Keratinocyte (primary cell): Measurements from ENCODE around the gene EPB41. TPM values are rescaled to one million over a fixed set of nuclear protein-coding genes. Genes with fewer than 3 reads are reported as not detected.

ENCODE experiments used
- DNase-seq: peaks from one replicate; pipeline ENCODE4 v3.0.0-alpha.2; 2011; ENCODE audit warnings: low read depth, missing footprints, low spot score
- FAIRE-seq: peaks from 2 replicates; lab custom pipeline; 2011; peaks lifted over from hg19 to GRCh38; lab: Jason Lieb, UNC
- H2AFZ ChIP-seq: 2 replicates; pipeline ENCODE4 v1.6.0; 2012; ENCODE audit warnings: low read length, control low read depth, inconsistent platforms; ENCODE audit not compliant: control insufficient read depth
- H3K27ac ChIP-seq: 2 replicates; pipeline ENCODE4 v1.5.1; 2011; ENCODE audit warnings: low read length; ENCODE audit not compliant: control insufficient read depth, insufficient read depth
- H3K27me3 ChIP-seq: 3 replicates; pipeline ENCODE4 v1.6.0; 2011; ENCODE audit warnings: low read length; ENCODE audit not compliant: control insufficient read depth, insufficient read depth; ENCODE audit errors: extremely low read depth
- H3K36me3 ChIP-seq, 2 experiments: 2 replicates in 1 of 2; 3 replicates in 1 of 2; pipeline ENCODE4 v1.5.1; 2011; ENCODE audit warnings: low read length in 2 of 2, mild to moderate bottlenecking in 1 of 2; ENCODE audit not compliant: control insufficient read depth in 2 of 2, insufficient read depth in 2 of 2; ENCODE audit errors: extremely low read depth in 1 of 2
- H3K4me1 ChIP-seq: 3 replicates; pipeline ENCODE4 v1.5.1; 2011; ENCODE audit warnings: low read length; ENCODE audit not compliant: control insufficient read depth, insufficient read depth; ENCODE audit errors: extremely low read depth
- H3K4me2 ChIP-seq: 3 replicates; pipeline ENCODE4 v1.6.0; 2011; ENCODE audit warnings: low read depth, low read length; ENCODE audit not compliant: control insufficient read depth, insufficient read depth; ENCODE audit errors: extremely low read depth
- H3K4me3 ChIP-seq, 3 experiments: fragments of 200-600 bp in 1 of 3; sonication (generic) in 1 of 3; 2 replicates in 2 of 3; 3 replicates in 1 of 3; pipeline ENCODE4 v1.5.1; 2011 to 2016; ENCODE audit warnings: low read length in 3 of 3, mild to moderate bottlenecking in 3 of 3, control low read depth in 2 of 3, inconsistent platforms in 1 of 3, low read depth in 1 of 3, mixed read lengths in 1 of 3, mixed run types in 1 of 3, moderate library complexity in 1 of 3; ENCODE audit not compliant: control insufficient read depth in 2 of 3, insufficient read depth in 2 of 3; ENCODE audit errors: extremely low read depth in 1 of 3
- H3K79me2 ChIP-seq: 2 replicates; pipeline ENCODE4 v1.6.0; 2012; ENCODE audit warnings: low read length; ENCODE audit not compliant: control insufficient read depth, insufficient read depth
- H3K9ac ChIP-seq: 3 replicates; pipeline ENCODE4 v1.6.0; 2011; ENCODE audit warnings: low read length; ENCODE audit not compliant: control insufficient read depth, insufficient read depth; ENCODE audit errors: extremely low read depth
- H3K9me1 ChIP-seq: 3 replicates; pipeline ENCODE4 v1.6.0; 2011; ENCODE audit warnings: low read length; ENCODE audit not compliant: control insufficient read depth, insufficient read depth; ENCODE audit errors: extremely low read depth
- H3K9me3 ChIP-seq: 2 replicates; pipeline ENCODE4 v1.5.1; 2012; ENCODE audit warnings: low read depth, low read length; ENCODE audit not compliant: control insufficient read depth
- H4K20me1 ChIP-seq: 3 replicates; pipeline ENCODE4 v1.6.0; 2011; ENCODE audit warnings: low read length; ENCODE audit not compliant: control insufficient read depth, insufficient read depth; ENCODE audit errors: extremely low read depth
- EZH2 ChIP-seq: IDR thresholded peaks from one replicate; pipeline ENCODE4 v1.6.1; 2012; ENCODE audit warnings: inconsistent platforms, mild to moderate bottlenecking, low read length, moderate library complexity
- dilution Hi-C: fragments of 300-500 bp; cut with MboI; formaldehyde crosslinking; loops from one replicate; pipeline ENCODE4 v1.7.0; 2020; ENCODE audit warnings: low sequenced_read_pairs; ENCODE audit not compliant: extremely low pct_ligation_motif_present
- polyA plus RNA-seq, 5 experiments: library from polyadenylated mRNA; depleted of rRNA in 3 of 5; stranded (reverse) in 3 of 5; stranded (forward) in 1 of 5; unstranded in 1 of 5; fragments of >200 nt; gene quantifications; 1 replicate in 1 of 5; 2 replicates in 3 of 5; 3 replicates in 1 of 5; pipeline versions ENCODE4 v1.2.1 to v1.2.3, GENCODE V29; 2011 to 2012; ENCODE audit warnings: missing spikeins in 2 of 5, low read depth in 1 of 5, low replicate concordance in 1 of 5
- TF ChIP-seq, protein P1 (sequence below), 3 experiments: IDR thresholded peaks in 1 of 3; conservative IDR thresholded peaks in 1 of 3; optimal IDR thresholded peaks in 1 of 3; 2 replicates in 2 of 3; 3 replicates in 1 of 3; pipeline versions ENCODE3 to v1.5.1; 2011; ENCODE audit warnings: low read length in 3 of 3, mild to moderate bottlenecking in 3 of 3, moderate library complexity in 2 of 3, control low read depth in 1 of 3, inconsistent platforms in 1 of 3; ENCODE audit not compliant: insufficient read depth in 2 of 3; ENCODE audit errors: extremely low read depth in 1 of 3

EPB41 gene
- polyA plus RNA-seq, 1 donor (not counting 4 experiments of a cell fraction or from before 2014, with no cell fraction given), result 21.1 TPM

DNA sequence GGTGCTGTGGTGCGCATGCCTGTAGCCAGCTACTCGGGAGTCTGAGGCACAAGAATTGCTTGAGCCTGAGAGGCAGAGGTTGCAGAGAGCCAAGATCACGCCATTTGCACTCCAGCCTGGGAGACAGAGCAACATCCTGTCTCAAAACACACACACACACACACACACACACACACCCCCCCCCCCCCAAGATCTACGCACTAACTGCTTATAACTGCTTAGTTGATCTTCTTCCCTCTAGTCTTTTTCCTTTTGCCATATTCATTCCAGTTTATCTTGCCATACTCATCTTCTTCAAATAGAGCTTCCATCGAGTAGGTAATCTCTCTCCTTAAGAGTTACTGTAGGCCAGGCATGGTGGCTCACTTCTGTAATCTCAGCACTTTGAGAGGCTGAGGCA is 20.9 kb downstream of the EPB41 start:
- Histone ChIP-seq H3K9me1 (no peaks in the 10 kb centered on the region), H3K36me3 (no peaks in the 10 kb centered on the region), H3K9me3 (no peaks in the 10 kb centered on the region), H3K4me1 (no peaks in the 10 kb centered on the region), H4K20me1 (no peaks in the 10 kb centered on the region), H3K4me3 (no peak overlapping the region), H3K9ac (no peak overlapping the region), H3K27ac (no peak overlapping the region), H3K79me2 (peaks cover 2% of the 10 kb centered on the region), H3K27me3 (no peaks in the 10 kb centered on the region), H2AFZ (no peak overlapping the region), H3K4me2 (no peak overlapping the region)
- FAIRE-seq (no peak), DNase-seq (no peak)
- dilution Hi-C loops, result no loop called here
- TF ChIP-seq EZH2, result no peak
- TF ChIP-seq, protein P1, sequence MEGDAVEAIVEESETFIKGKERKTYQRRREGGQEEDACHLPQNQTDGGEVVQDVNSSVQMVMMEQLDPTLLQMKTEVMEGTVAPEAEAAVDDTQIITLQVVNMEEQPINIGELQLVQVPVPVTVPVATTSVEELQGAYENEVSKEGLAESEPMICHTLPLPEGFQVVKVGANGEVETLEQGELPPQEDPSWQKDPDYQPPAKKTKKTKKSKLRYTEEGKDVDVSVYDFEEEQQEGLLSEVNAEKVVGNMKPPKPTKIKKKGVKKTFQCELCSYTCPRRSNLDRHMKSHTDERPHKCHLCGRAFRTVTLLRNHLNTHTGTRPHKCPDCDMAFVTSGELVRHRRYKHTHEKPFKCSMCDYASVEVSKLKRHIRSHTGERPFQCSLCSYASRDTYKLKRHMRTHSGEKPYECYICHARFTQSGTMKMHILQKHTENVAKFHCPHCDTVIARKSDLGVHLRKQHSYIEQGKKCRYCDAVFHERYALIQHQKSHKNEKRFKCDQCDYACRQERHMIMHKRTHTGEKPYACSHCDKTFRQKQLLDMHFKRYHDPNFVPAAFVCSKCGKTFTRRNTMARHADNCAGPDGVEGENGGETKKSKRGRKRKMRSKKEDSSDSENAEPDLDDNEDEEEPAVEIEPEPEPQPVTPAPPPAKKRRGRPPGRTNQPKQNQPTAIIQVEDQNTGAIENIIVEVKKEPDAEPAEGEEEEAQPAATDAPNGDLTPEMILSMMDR (optimal IDR thresholded peaks at IDR 0.05 in 1 of 3, IDR thresholded peaks at IDR 0.05 in 1 of 3, conservative IDR thresholded peaks at IDR 0.05 in 1 of 3; ENCODE audit: extremely low read depth in 1 of 3, insufficient read depth in 2 of 3, low read length in 3 of 3), result no peak

DNA sequence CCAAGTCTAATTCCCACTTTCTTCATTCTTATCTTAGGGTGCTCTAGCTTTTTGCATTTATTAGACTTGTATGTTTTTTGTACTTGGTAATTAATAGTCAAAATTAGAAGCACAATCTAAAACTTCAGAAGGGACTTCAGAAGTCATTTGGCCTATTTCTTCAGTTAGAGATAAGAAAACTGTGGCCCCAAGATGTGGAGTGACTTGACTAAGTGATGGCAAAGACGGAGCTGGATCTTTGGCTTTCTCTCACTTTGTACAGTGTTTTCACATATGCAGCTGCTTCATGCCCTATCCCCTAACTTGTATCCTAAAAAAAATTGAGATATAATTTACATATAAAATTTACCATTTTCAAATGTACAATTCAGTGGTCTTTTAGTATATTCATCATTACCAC is 21.7 kb downstream of the EPB41 start:
- H3K9me1 ChIP-seq, result no peaks in the 10 kb centered on the region
- no peak for FAIRE-seq

More for the DNA sequence above, 21.7 kb downstream of the EPB41 start:
- Histone ChIP-seq H3K27me3 (no peaks in the 10 kb centered on the region), H2AFZ (no peak overlapping the region), H3K4me2 (no peak overlapping the region), H4K20me1 (no peaks in the 10 kb centered on the region), H3K27ac (no peak overlapping the region), H3K79me2 (no peaks in the 10 kb centered on the region), H3K4me3 (no peak overlapping the region), H3K9ac (no peak overlapping the region), H3K4me1 (no peaks in the 10 kb centered on the region), H3K36me3 (no peaks in the 10 kb centered on the region), H3K9me3 (no peaks in the 10 kb centered on the region)
- dilution Hi-C loops, result no loop called here
- no peak for DNase-seq
- TF ChIP-seq EZH2, result no peak
- TF ChIP-seq, protein P1 (optimal IDR thresholded peaks at IDR 0.05 in 1 of 3, IDR thresholded peaks at IDR 0.05 in 1 of 3, conservative IDR thresholded peaks at IDR 0.05 in 1 of 3; ENCODE audit: extremely low read depth in 1 of 3, insufficient read depth in 2 of 3, low read length in 3 of 3), result no peak
